ENCODE results near the gene EML4.
A peak's percentile ranks its signal among the peaks of the same experiment; 100 is the strongest.
"Not testable (repeated sequence)": the region's sequence is repeated elsewhere in the genome, so short reads cannot be mapped to it uniquely, and the experiment has no call there.

Gene EML4

DNA sequence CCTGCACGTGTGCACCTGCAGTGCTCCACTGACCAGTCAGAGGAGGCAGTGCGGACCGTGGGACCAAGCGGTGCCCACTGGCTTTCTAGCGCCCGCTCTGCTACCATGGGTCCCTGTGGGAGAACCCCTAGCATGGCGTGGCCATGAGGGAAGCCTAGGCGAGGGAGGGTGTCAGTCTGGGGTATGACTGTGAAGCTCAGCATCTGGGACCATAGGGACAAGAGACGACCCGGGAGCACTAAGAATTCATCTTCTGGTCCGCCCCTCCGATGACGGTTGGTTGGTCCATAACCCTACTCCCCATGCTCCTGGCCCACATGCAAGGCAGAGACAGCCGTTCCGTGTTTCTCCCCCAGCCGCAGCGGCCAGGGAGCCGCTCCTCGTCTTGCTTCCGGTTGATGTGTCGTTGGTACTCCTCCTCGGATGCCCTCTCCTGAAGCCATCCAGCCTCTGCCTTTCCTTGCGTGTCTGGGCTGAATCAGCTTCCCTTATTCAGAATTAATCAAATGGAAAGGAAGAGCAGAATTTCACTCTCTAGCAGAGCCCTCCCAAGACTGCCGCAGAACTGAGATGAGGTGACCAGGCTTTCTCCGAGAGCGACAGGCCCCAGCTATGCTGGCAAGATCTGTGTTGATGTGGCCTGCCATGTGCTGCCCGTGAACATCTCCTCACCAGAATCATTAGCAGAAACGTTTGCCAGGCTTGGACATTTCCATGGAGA is 168.9 kb downstream of the EML4 start:
- no peak for DNase-seq

GRCh38 chr2:42338567-42339190 is 169.5 kb downstream of the EML4 start:
- DNase-seq = no peak

GRCh38 chr2:42339191-42339912 is 170.2 kb downstream of the EML4 start:
- no peak for DNase-seq

GRCh38 chr2:42340045-42340937 is 171.1 kb downstream of the EML4 start:
- no peak for DNase-seq

DNA sequence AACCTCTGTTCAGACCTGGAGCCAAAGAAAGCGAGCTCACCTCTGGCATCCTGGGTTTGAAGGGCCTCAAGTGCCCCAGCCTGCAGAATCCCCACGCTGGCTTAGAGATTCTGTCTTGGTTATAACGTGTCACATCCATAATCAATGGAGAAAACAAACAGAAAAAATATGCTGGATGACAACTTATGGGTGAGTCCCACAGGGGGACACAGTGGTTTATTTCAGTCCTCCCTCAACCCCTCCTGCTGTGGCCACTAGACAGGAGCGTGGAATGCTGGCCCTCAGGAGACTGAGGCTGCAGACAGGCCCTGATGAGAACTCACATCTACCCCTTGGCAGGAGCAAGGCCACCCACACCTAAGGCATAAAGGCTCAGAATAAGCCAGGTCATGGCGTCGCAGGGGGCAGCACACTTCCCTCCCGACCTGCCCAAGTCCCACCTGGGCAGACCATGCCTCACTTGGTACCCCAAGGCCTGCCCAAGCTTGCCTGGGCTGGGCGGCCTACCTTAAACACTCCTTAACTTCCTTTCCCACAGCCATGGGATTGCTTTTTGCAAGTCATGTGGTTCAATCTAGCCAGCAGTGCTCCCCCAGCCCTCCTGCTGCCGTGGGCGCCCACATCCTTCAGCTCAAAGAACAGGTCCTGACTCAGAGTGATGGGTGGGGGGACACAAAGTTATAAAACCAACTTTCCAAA is 171.9 kb downstream of the EML4 start:
- DNase-seq = no peak

GRCh38 chr2:42342061-42342794 is 173.1 kb downstream of the EML4 start:
- DNase-seq = peak; percentile 39

GRCh38 chr2:42342795-42343241 is 173.7 kb downstream of the EML4 start:
- no peak for DNase-seq

- no peak for DNase-seq
Observed at GRCh38 chr2:42345986-42346385, 176.8 kb downstream of the EML4 start.

DNA sequence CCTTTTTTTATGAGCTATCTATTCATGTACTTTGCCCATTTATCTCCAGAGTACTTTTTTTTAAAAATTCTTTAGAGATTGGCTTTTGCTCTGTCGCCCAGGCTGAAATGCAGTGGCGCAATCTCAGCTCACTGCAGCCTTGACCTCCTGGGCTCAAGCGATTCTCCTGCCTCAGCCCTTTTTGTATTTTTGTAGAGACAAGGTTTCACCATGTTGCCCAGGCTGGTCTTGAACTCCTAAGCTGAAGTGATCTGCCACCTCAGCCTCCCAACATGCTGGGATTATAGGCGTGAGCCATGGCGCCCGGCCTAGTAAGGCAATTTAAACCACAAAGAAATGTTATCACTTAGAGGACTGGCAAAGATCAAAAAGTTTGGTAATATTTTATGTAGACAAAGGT is 177.7 kb downstream of the EML4 start:
- not testable (repeated sequence) for DNase-seq

DNA sequence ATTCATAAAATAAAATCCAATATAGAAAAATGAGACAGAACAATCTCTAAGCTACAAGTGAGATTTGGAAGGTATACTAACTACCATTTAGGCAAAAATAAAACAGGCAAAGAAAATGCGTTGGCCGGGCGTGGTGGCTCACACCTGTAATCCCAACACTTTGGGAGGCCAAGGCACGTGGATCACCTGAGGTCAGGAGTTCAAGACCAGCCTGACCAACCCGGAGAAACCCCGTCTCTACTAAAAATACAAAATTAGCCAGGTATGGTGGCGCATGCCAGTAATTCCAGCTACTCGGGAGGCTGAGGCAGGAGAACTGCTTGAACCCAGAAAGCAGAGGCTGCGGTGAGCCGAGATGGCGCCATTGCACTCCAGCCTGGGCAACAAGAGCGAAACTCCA is 178.4 kb downstream of the EML4 start:
- DNase-seq = not testable (repeated sequence)

- DNase-seq = no peak
Observed at GRCh38 chr2:42348113-42348805, 179.1 kb downstream of the EML4 start.

DNA sequence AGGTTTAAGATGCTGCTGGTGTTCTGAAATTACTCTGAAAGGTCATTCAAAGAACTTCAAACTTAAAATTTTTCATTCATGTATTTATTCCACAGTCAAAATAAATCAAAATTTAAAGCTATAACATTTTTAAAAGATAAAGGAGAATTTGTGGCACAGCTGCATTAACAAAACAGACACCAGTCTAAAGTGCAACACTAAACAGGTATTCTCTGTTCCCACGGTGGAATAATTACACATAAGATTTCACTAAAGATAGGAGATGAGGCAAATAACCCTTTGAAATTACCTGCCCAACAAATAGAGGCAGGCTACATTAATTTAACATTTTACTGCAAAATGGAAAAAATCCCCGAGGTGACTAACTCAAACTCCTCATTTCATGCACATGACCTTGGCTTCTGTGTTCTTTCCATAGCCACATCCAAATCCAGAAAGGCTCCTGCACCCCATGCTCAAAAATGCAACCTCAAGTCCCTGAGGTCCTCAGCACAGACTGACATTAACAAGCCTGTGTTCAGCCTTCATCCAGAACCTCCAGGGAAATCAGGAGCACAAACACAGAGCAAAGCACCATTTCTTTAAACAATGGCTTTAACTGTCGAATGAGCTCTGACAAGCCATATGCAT is 181.4 kb downstream of the EML4 start:
- DNase-seq = no peak

GRCh38 chr2:42351864-42352263 is 182.7 kb downstream of the EML4 start:
- DNase-seq = no peak

DNA sequence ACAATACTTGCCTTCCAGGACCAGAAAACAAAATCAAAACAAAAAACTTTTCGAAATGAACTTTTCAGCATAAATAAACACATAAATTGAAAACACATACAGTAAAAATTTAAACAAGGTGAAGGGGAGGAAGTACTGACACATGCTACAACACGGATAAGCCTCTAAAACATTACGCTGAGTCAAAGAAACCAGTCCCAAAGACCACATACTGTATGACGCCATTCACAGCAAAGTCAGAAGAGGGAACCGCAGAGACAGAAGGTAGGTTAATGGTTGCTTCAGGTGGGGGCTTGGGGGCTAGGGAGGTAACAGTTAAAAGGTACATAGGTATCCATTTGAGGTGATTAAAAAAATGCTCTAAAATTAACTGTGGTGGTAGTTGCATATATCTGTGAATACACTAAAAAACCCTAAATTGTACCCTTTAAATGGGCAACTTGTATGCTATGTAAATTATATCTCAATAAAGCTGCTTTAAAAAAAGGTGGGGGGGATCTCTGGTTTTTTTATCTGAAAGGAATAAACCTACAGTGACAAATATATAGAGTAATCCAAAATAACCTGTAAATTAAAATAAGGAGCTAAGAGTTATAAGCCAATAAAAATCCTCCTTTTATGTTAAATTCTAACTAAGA is 184.8 kb downstream of the EML4 start:
- DNase-seq = peak; percentile 27

DNA sequence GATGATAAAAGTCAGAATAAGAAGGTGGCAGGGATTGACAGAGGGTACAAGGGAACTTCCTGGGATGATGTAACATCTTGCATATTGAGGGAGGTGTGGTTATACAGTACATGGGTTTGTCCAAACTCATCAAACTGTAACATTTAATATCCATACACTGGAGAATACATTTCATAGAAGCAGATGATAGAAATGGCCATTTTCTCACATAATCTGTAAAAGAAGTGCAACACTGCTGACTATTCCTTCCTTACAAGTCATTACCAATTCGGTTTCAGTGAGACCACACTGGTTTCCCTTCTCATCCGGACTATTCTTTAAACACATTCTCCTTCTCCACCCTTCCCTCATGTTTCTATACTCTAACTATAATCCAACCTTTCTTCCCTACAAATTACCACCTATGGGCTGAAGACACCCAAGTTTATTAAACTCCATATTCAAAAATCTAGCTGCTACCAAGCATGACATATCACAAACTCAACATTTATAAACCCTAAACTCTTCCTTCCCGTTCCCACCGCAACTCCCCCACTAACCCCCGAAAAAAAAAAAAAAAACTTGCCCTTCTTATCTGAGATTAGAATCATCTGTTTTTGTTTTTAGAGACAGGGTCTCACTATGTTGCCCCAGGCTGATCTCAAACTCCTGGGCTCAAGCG is 190.3 kb downstream of the EML4 start:
- DNase-seq = peak; percentile 47

DNA sequence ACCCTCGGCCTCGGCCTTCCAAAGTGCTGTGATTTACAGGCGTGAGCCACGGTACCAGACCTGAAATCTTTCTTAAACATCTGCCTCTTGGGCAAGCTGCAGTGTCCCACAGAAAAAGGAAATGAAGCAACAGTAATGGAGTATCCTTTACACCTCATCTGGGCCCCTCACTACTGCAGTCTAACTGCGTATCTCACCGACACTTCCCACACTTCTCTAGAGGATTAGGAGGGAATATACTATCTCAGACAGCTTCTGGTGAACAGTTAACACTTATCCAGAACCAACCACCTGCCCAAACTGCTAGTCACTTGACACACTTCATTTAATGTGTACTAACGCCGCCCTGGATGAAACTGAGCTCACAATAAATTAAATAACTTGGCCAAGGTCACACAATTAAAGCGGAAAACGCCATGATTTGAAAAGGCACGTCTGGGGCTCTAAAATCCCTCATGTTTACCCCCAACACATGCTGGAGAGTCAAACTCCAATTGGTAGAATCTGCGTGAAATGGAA is 190.9 kb downstream of the EML4 start:
- DNase-seq = peak; percentile 54

DNA sequence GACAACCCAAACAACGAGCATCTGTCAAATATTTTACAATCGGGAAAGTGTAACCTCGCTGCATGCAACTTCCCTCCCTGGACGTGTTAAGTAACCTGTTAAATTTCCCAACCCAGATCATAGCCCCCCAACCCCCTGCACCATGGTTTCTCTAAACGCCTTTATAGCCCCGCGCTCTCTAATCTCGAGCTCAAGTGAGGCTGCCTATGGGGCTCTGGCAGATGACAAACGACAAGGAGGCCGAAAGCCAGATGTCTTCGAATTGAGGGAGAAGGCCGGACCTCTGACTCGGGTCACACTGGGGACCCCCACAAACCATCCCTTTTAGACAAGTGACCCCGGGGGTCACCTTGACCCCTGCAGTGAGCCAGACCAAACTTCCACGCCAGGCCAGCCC is 191.3 kb downstream of the EML4 start:
- DNase-seq = no peak

DNA sequence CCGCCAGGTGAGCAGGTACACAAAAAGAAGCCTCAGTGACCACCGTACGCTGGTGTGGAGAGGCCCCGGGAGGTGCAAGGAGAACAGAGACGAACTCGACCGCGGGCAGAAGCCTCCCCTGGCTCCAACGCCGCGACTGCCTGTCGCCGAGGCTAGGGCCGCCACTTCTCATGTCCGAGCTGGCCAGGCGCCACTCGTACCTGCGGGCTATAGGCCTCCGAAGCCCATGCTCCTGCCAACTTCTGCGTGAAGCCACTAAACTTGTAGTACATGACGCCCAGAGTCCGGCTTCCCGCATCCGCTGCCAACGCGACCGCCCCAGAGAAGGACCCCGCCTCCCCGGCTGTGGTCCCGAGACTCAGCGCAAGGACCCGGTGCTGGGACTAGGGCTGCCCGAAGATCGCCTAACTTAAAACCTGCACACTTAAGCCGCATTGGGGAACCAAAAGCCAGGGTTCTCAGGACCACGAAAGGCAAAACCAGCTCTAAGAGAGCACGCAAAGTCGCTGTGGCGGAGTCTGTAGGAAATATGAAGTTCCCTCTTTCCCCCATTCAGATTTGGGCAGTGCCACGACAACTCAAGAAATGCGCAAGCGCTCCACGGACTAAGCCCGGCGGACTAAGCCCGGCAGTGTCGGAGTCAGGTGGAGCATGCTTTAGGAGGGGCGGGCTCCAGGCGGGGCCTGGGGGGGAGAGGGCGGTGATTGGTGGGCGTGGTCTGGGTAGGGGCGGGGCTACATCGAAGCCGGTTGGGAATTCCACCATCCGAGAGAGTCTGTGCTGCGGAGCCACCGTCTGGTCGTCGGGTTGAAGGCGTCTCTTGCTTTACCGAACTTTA is 192.0 kb downstream of the EML4 start, which contains the start of gene COX7A2L:
Gene COX7A2L (minus strand): TSS at position 328 of the 838 bp plus-strand sequence. CDS start 56 bp downstream, at position 272.
- DNase-seq = peak; percentile 97

Measured in activated CD4-positive, alpha-beta T cell treated with anti-CD3 and anti-CD28 coated beads, Interleukin-2, amount 50 U/mL, for 16 hours (primary cell).